K562 (cell line): ENCODE measurements around the gene SCN1A.

Source experiments
- ATF3 ChIP-seq, 2 experiments: fragments of 450-650 bp in 1 of 2; sonication (generic) in 1 of 2; formaldehyde crosslinking in 1 of 2; IDR thresholded peaks in 1 of 2; conservative IDR thresholded peaks in 1 of 2; 2 replicates each; pipeline versions ENCODE4 v1.6.1 to v1.8.1; 2016 to 2023; ENCODE audit warnings: mild to moderate bottlenecking in 2 of 2, moderate library complexity in 2 of 2, inconsistent platforms in 1 of 2, missing genetic modification reagents in 1 of 2
- GATAD2B ChIP-seq: fragments of 450-650 bp; IDR thresholded peaks from 2 replicates; pipeline ENCODE4 v1.6.1; 2017; ENCODE audit warnings: mild to moderate bottlenecking, borderline replicate concordance
- MAX ChIP-seq: sonication (generic); formaldehyde crosslinking; IDR thresholded peaks from 2 replicates; pipeline ENCODE4 v1.9.0; 2022; ENCODE audit warnings: mild to moderate bottlenecking, missing genetic modification reagents
- MYC ChIP-seq, 2 experiments: fragments of 250-450 bp in 1 of 2; sonication (Bioruptor Pico) in 1 of 2; IDR thresholded peaks; 2 replicates each; pipeline versions ENCODE4 v1.5.1 to v1.6.1; 2012 to 2021; ENCODE audit warnings: low read depth in 2 of 2, borderline replicate concordance in 1 of 2, improper control_type of control experiment in 1 of 2, low read length in 1 of 2, mild to moderate bottlenecking in 1 of 2, moderate library complexity in 1 of 2
- POLR2A ChIP-seq: fragments of 450-650 bp; conservative IDR thresholded peaks from 2 replicates; pipeline ENCODE4 v1.6.1; 2016
- POLR2AphosphoS2 ChIP-seq: IDR thresholded peaks from 2 replicates; pipeline ENCODE4 v1.6.1; 2012; ENCODE audit warnings: low read length, improper control_type of control experiment
- SLC30A9 ChIP-seq: fragments of 250-450 bp; sonication (Bioruptor Pico); IDR thresholded peaks from 2 replicates; pipeline ENCODE4 v1.8.0; 2022; ENCODE audit warnings: mild to moderate bottlenecking, moderate library complexity
- TAF1 ChIP-seq: IDR thresholded peaks from 2 replicates; pipeline ENCODE4 v1.6.1; 2011; ENCODE audit warnings: mild to moderate bottlenecking, low read length, moderate library complexity; ENCODE audit not compliant: insufficient read depth, control insufficient read depth, severe bottlenecking; ENCODE audit errors: extremely low read depth
- USF1 ChIP-seq: sonication (generic); formaldehyde crosslinking; IDR thresholded peaks from 2 replicates; pipeline ENCODE4 v1.9.0; 2022; ENCODE audit warnings: mild to moderate bottlenecking, missing genetic modification reagents
- ZBED1 ChIP-seq: IDR thresholded peaks from 2 replicates; pipeline ENCODE4 v1.6.1; 2014
- ZNF274 ChIP-seq: IDR thresholded peaks from 2 replicates; pipeline ENCODE4 v1.6.1; 2011; ENCODE audit warnings: low read depth, mild to moderate bottlenecking, low read length, moderate library complexity, borderline replicate concordance
- ZZZ3 ChIP-seq: fragments of 450-650 bp; IDR thresholded peaks from 2 replicates; pipeline ENCODE4 v1.6.1; 2016; ENCODE audit warnings: antibody characterized with exemption, mild to moderate bottlenecking, moderate library complexity
- TF ChIP-seq, protein P1 (sequence below), 3 experiments: IDR thresholded peaks in 2 of 3; conservative IDR thresholded peaks in 1 of 3; 2 replicates each; pipeline ENCODE4 v1.5.1; 2011 to 2012; ENCODE audit warnings: low read length in 3 of 3, mild to moderate bottlenecking in 3 of 3, control low read depth in 2 of 3, improper control_type of control experiment in 1 of 3, inconsistent platforms in 1 of 3, low read depth in 1 of 3, mixed read lengths in 1 of 3, moderate library complexity in 1 of 3; ENCODE audit not compliant: insufficient read depth in 2 of 3

DNA sequence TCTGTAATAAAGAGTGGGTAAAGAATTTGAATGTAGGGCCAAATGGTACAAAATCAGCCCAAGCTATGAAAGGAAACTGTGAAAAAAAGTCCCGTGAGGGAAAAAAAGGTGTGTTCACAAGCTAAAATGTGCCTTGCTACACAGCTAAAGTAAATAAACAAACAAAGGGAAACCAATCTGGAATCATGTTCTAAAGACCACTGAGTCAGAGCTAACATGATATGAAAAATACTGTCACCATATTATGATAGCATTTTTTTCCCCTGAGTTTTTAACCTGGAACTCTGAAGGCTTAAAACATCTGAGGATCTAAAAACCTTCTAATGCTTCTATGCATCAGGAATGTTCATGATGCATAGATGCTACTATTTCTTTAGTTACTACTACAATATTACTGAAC is 58.8 kb downstream of the SCN1A start:
- TF ChIP-seq, protein P1, sequence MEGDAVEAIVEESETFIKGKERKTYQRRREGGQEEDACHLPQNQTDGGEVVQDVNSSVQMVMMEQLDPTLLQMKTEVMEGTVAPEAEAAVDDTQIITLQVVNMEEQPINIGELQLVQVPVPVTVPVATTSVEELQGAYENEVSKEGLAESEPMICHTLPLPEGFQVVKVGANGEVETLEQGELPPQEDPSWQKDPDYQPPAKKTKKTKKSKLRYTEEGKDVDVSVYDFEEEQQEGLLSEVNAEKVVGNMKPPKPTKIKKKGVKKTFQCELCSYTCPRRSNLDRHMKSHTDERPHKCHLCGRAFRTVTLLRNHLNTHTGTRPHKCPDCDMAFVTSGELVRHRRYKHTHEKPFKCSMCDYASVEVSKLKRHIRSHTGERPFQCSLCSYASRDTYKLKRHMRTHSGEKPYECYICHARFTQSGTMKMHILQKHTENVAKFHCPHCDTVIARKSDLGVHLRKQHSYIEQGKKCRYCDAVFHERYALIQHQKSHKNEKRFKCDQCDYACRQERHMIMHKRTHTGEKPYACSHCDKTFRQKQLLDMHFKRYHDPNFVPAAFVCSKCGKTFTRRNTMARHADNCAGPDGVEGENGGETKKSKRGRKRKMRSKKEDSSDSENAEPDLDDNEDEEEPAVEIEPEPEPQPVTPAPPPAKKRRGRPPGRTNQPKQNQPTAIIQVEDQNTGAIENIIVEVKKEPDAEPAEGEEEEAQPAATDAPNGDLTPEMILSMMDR (IDR thresholded peaks at IDR 0.05 in 2 of 3, conservative IDR thresholded peaks at IDR 0.05 in 1 of 3; ENCODE audit: insufficient read depth in 2 of 3, low read depth in 1 of 3, low read length in 3 of 3) = no peak
- TF ChIP-seq GATAD2B (no peak), ZZZ3 (no peak), MAX (CRISPR knock-in tag) (no peak), POLR2AphosphoS2 (no peak), MYC (IDR thresholded peaks at IDR 0.05; ENCODE audit: low read depth, low read length) (no peak), MYC (CRISPR knock-in tag; IDR thresholded peaks at IDR 0.05; ENCODE audit: borderline replicate concordance, low read depth) (no peak), TAF1 (no peak), ZNF274 (no peak), SLC30A9 (CRISPR knock-in tag) (no peak), ATF3 (IDR thresholded peaks at IDR 0.05) (no peak), ATF3 (CRISPR knock-in tag; conservative IDR thresholded peaks at IDR 0.05) (no peak), ZBED1 (no peak), POLR2A (no peak), USF1 (CRISPR knock-in tag) (no peak)
